WTC11 (cell line): ENCODE results near the gene RGS17. TPM values are rescaled to one million over a fixed set of nuclear protein-coding genes. Genes with fewer than 3 reads are reported as not detected.
A peak's percentile ranks its signal among the peaks of the same experiment; 100 is the strongest.

Experiments
- ATAC-seq: fragments of 200-7000 bp; cut with Tn5 transposase; 2 replicates; pipeline ENCODE4 v1.10.0; 2021; ENCODE audit warnings: mild to moderate bottlenecking, moderate library complexity
- CTCF ChIA-PET: fragments of 300-600 bp; sonication (Branson Sonifier 250); formaldehyde crosslinking; loops from one replicate; lab custom pipeline; 2021; ENCODE audit warnings: antibody characterized with exemption; lab: Charles Lee
- POLR2A ChIA-PET: fragments of 350-600 bp; sonication (Branson Sonifier 250); formaldehyde crosslinking; loops from one replicate; lab custom pipeline; 2021; ENCODE audit warnings: antibody characterized with exemption; lab: Charles Lee
- DNase-seq: peaks from one replicate; pipeline ENCODE4 v3.0.0; 2021; ENCODE audit warnings: low spot score
- H3K27ac Mint-ChIP-seq: 2 replicates; pipeline ENCODE4 v1.8.0; 2021; ENCODE audit warnings: mixed read lengths
- H3K27me3 Mint-ChIP-seq: 2 replicates; pipeline ENCODE4 v1.8.0; 2021; ENCODE audit warnings: low read depth, mild to moderate bottlenecking, moderate library complexity, mixed read lengths
- H3K36me3 Mint-ChIP-seq: 2 replicates; pipeline ENCODE4 v1.8.0; 2021; ENCODE audit warnings: mixed read lengths
- H3K4me1 Mint-ChIP-seq: 2 replicates; pipeline ENCODE4 v1.8.0; 2022; ENCODE audit warnings: mixed read lengths
- H3K4me3 Mint-ChIP-seq: 2 replicates; pipeline ENCODE4 v1.8.0; 2021; ENCODE audit warnings: mild to moderate bottlenecking, moderate library complexity, mixed read lengths
- H3K9me3 Mint-ChIP-seq: 2 replicates; pipeline ENCODE4 v1.8.0; 2021; ENCODE audit warnings: mixed read lengths
- CREM ChIP-seq: sonication (generic); formaldehyde crosslinking; IDR thresholded peaks from 2 replicates; pipeline ENCODE4 v1.8.1; 2022; ENCODE audit warnings: mild to moderate bottlenecking, missing genetic modification reagents, moderate library complexity
- ERG ChIP-seq: fragments of 250-450 bp; sonication (Bioruptor Pico); IDR thresholded peaks from 2 replicates; pipeline ENCODE4 v1.8.0; 2021; ENCODE audit warnings: mild to moderate bottlenecking
- ESRRA ChIP-seq: sonication (generic); formaldehyde crosslinking; IDR thresholded peaks from 2 replicates; pipeline ENCODE4 v1.8.1; 2022; ENCODE audit warnings: mild to moderate bottlenecking, missing genetic modification reagents, borderline replicate concordance
- ETV6 ChIP-seq: sonication (generic); formaldehyde crosslinking; IDR thresholded peaks from 2 replicates; pipeline ENCODE4 v1.8.1; 2022; ENCODE audit warnings: mild to moderate bottlenecking, missing genetic modification reagents
- FOXK1 ChIP-seq: sonication (generic); formaldehyde crosslinking; IDR thresholded peaks from 2 replicates; pipeline ENCODE4 v1.8.0; 2022; ENCODE audit warnings: mild to moderate bottlenecking, moderate library complexity, missing genetic modification reagents
- FOXP4 ChIP-seq: sonication (generic); formaldehyde crosslinking; IDR thresholded peaks from 2 replicates; pipeline ENCODE4 v1.8.0; 2022; ENCODE audit warnings: mild to moderate bottlenecking, missing genetic modification reagents
- GABPB1 ChIP-seq: sonication (generic); formaldehyde crosslinking; IDR thresholded peaks from 2 replicates; pipeline ENCODE4 v1.8.1; 2023; ENCODE audit warnings: mild to moderate bottlenecking, missing genetic modification reagents
- GRHL2 ChIP-seq: fragments of 250-450 bp; sonication (Bioruptor Pico); IDR thresholded peaks from 2 replicates; pipeline ENCODE4 v1.8.0; 2022; ENCODE audit warnings: mild to moderate bottlenecking, moderate library complexity; ENCODE audit not compliant: insufficient replicate concordance, severe bottlenecking
- HMGA2 ChIP-seq: fragments of 250-450 bp; sonication (Bioruptor Pico); IDR thresholded peaks from 2 replicates; pipeline ENCODE4 v1.4.0; 2021; ENCODE audit warnings: mild to moderate bottlenecking, moderate library complexity
- IRF2 ChIP-seq: sonication (generic); formaldehyde crosslinking; IDR thresholded peaks from 2 replicates; pipeline ENCODE4 v1.8.0; 2022; ENCODE audit warnings: low read depth, missing genetic modification reagents, borderline replicate concordance
- MYBL2 ChIP-seq: sonication (generic); formaldehyde crosslinking; IDR thresholded peaks from 2 replicates; pipeline ENCODE4 v1.8.1; 2023; ENCODE audit warnings: mild to moderate bottlenecking, moderate library complexity, missing genetic modification reagents
- NFYB ChIP-seq: sonication (generic); formaldehyde crosslinking; conservative IDR thresholded peaks from 2 replicates; pipeline ENCODE4 v1.8.0; 2022; ENCODE audit warnings: low read depth, missing genetic modification reagents
- NR1H2 ChIP-seq: sonication (generic); formaldehyde crosslinking; IDR thresholded peaks from 2 replicates; pipeline ENCODE4 v1.9.0; 2021; ENCODE audit warnings: mild to moderate bottlenecking, moderate library complexity, missing genetic modification reagents
- TCF7 ChIP-seq: sonication (generic); formaldehyde crosslinking; IDR thresholded peaks from 2 replicates; pipeline ENCODE4 v1.8.0; 2022; ENCODE audit warnings: mild to moderate bottlenecking, low read depth, missing genetic modification reagents, moderate library complexity
- USF1 ChIP-seq: sonication (generic); formaldehyde crosslinking; IDR thresholded peaks from 2 replicates; pipeline ENCODE4 v1.8.0; 2022; ENCODE audit warnings: mild to moderate bottlenecking, missing genetic modification reagents
- ZNF317 ChIP-seq: sonication (generic); formaldehyde crosslinking; IDR thresholded peaks from 2 replicates; pipeline ENCODE4 v1.8.1; 2023; ENCODE audit warnings: low read depth, mild to moderate bottlenecking, moderate library complexity, missing genetic modification reagents, borderline replicate concordance
- ZNF396 ChIP-seq: fragments of 250-450 bp; sonication (Bioruptor Pico); IDR thresholded peaks from 2 replicates; pipeline ENCODE4 v1.8.0; 2021; ENCODE audit warnings: mild to moderate bottlenecking, moderate library complexity, borderline replicate concordance
- ZNF416 ChIP-seq: fragments of 250-450 bp; sonication (Bioruptor Pico); IDR thresholded peaks from 2 replicates; pipeline ENCODE4 v1.9.0; 2021; ENCODE audit warnings: mild to moderate bottlenecking, inconsistent platforms
- total RNA-seq: library from RNA; stranded (reverse); gene quantifications from 3 replicates; pipeline ENCODE4 v1.2.3, GENCODE V29; 2021
- TF ChIP-seq, protein P1 (sequence below): sonication (generic); formaldehyde crosslinking; IDR thresholded peaks from 2 replicates; pipeline ENCODE4 v1.8.1; 2022; ENCODE audit warnings: low read depth, missing genetic modification reagents, borderline replicate concordance
- TF ChIP-seq, protein P2 (sequence below): sonication (generic); formaldehyde crosslinking; conservative IDR thresholded peaks from 2 replicates; pipeline ENCODE4 v1.8.1; 2022; ENCODE audit warnings: mild to moderate bottlenecking, missing genetic modification reagents
- TF ChIP-seq, protein P3 (sequence below): sonication (generic); formaldehyde crosslinking; IDR thresholded peaks from 2 replicates; pipeline ENCODE4 v1.8.1; 2023; ENCODE audit warnings: mild to moderate bottlenecking, moderate library complexity, missing genetic modification reagents
- TF ChIP-seq, protein P4 (sequence below): sonication (generic); formaldehyde crosslinking; IDR thresholded peaks from 2 replicates; pipeline ENCODE4 v1.8.0; 2022; ENCODE audit warnings: missing genetic modification reagents

RGS17 gene
- total RNA-seq, 1 experiment from 2014 or later, result 9.3 TPM

GRCh38 chr6:153003366-153003690 lies 127.8 kb downstream of the RGS17 start:
- peak overlapping the region; percentile 100 for H3K27ac Mint-ChIP-seq
- peak overlapping the region; percentile 96 for H3K4me3 Mint-ChIP-seq
- TF ChIP-seq NR1H2 (no peak), MYBL2 (CRISPR knock-in tag) (no peak), TCF7 (CRISPR knock-in tag) (no peak), ESRRA (no peak), IRF2 (no peak), ZNF416 (CRISPR knock-in tag) (no peak), USF1 (CRISPR knock-in tag) (no peak), ZNF396 (no peak), HMGA2 (CRISPR knock-in tag) (no peak)
- TF ChIP-seq, protein P1, sequence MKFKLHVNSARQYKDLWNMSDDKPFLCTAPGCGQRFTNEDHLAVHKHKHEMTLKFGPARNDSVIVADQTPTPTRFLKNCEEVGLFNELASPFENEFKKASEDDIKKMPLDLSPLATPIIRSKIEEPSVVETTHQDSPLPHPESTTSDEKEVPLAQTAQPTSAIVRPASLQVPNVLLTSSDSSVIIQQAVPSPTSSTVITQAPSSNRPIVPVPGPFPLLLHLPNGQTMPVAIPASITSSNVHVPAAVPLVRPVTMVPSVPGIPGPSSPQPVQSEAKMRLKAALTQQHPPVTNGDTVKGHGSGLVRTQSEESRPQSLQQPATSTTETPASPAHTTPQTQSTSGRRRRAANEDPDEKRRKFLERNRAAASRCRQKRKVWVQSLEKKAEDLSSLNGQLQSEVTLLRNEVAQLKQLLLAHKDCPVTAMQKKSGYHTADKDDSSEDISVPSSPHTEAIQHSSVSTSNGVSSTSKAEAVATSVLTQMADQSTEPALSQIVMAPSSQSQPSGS, result no peak
- peaks cover 23% of the 10 kb centered on the region for H3K4me1 Mint-ChIP-seq
- H3K27me3 Mint-ChIP-seq, result no peaks in the 10 kb centered on the region
- ChIA-PET POLR2A (interaction anchor here (4.2 kb wide), 1 partner anchor 20 kb away, joined by 16 read pairs; the partner anchor contains the start of gene FBXO5), CTCF (no interaction called here)
- H3K9me3 Mint-ChIP-seq, result no peaks in the 10 kb centered on the region
- ATAC-seq (0 out of 2 replicates have a peak, but pooled peaks have one; percentile 2), DNase-seq (no peak)
- peaks cover 7% of the 10 kb centered on the region; the same call in 1 of the 2 replicates for H3K36me3 Mint-ChIP-seq

GRCh38 chr6:153002613-153003365 lies 128.3 kb downstream of the RGS17 start, which contains the start of gene MTRF1L:
TSS of gene MTRF1L (minus strand) at chr6:153002709. CDS start at chr6:153002685, 24 bp downstream.
- ATAC-seq, result peak; percentile 94
- POLR2A ChIA-PET, result interaction anchor here (4.2 kb wide), 1 partner anchor 20 kb away, joined by 16 read pairs; the partner anchor contains the start of gene FBXO5
- Mint-ChIP-seq H3K27ac (peak within 1 kb of the TSS; percentile 100), H3K36me3 (peaks cover 7% of the 10 kb centered on the region; the same call in 1 of the 2 replicates), H3K9me3 (no peaks in the 10 kb centered on the region), H3K4me1 (peaks cover 23% of the 10 kb centered on the region), H3K4me3 (peak within 1 kb of the TSS; percentile 96), H3K27me3 (no peaks in the 10 kb centered on the region)
- peak; percentile 96 for DNase-seq
- CTCF ChIA-PET, result no interaction called here
- TF ChIP-seq TCF7 (CRISPR knock-in tag) (no peak), CREM (0 out of 2 replicates have a peak, but pooled peaks have one; percentile 17), ETV6 (CRISPR knock-in tag) (peak; percentile 79; the same call in 1 of the 2 replicates), GABPB1 (CRISPR knock-in tag) (peak; percentile 45; the same call in 1 of the 2 replicates), FOXP4 (CRISPR knock-in tag) (0 out of 2 replicates have a peak, but pooled peaks have one; percentile 29), GRHL2 (CRISPR knock-in tag) (no peak), NFYB (CRISPR knock-in tag) (no peak), FOXK1 (peak; percentile 81), NR1H2 (no peak), IRF2 (no peak), ERG (CRISPR knock-in tag) (no peak), ZNF317 (CRISPR knock-in tag) (no peak)
- TF ChIP-seq, protein P2, sequence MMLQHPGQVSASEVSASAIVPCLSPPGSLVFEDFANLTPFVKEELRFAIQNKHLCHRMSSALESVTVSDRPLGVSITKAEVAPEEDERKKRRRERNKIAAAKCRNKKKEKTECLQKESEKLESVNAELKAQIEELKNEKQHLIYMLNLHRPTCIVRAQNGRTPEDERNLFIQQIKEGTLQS (CRISPR knock-in tag), result no peak
- TF ChIP-seq, protein P3, sequence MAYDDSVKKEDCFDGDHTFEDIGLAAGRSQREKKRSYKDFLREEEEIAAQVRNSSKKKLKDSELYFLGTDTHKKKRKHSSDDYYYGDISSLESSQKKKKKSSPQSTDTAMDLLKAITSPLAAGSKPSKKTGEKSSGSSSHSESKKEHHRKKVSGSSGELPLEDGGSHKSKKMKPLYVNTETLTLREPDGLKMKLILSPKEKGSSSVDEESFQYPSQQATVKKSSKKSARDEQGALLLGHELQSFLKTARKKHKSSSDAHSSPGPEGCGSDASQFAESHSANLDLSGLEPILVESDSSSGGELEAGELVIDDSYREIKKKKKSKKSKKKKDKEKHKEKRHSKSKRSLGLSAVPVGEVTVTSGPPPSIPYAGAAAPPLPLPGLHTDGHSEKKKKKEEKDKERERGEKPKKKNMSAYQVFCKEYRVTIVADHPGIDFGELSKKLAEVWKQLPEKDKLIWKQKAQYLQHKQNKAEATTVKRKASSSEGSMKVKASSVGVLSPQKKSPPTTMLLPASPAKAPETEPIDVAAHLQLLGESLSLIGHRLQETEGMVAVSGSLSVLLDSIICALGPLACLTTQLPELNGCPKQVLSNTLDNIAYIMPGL (CRISPR knock-in tag), result no peak
- TF ChIP-seq, protein P4, sequence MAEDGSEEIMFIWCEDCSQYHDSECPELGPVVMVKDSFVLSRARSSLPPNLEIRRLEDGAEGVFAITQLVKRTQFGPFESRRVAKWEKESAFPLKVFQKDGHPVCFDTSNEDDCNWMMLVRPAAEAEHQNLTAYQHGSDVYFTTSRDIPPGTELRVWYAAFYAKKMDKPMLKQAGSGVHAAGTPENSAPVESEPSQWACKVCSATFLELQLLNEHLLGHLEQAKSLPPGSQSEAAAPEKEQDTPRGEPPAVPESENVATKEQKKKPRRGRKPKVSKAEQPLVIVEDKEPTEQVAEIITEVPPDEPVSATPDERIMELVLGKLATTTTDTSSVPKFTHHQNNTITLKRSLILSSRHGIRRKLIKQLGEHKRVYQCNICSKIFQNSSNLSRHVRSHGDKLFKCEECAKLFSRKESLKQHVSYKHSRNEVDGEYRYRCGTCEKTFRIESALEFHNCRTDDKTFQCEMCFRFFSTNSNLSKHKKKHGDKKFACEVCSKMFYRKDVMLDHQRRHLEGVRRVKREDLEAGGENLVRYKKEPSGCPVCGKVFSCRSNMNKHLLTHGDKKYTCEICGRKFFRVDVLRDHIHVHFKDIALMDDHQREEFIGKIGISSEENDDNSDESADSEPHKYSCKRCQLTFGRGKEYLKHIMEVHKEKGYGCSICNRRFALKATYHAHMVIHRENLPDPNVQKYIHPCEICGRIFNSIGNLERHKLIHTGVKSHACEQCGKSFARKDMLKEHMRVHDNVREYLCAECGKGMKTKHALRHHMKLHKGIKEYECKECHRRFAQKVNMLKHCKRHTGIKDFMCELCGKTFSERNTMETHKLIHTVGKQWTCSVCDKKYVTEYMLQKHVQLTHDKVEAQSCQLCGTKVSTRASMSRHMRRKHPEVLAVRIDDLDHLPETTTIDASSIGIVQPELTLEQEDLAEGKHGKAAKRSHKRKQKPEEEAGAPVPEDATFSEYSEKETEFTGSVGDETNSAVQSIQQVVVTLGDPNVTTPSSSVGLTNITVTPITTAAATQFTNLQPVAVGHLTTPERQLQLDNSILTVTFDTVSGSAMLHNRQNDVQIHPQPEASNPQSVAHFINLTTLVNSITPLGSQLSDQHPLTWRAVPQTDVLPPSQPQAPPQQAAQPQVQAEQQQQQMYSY (CRISPR knock-in tag), result no peak
